NAMALWA (cell line): ENCODE measurements around the gene LRRC53.

ENCODE experiments used
- DNase-seq: peaks from one replicate; pipeline ENCODE4 v3.0.0-alpha.2; 2015; ENCODE audit warnings: low spot score

Gene LRRC53

DNA sequence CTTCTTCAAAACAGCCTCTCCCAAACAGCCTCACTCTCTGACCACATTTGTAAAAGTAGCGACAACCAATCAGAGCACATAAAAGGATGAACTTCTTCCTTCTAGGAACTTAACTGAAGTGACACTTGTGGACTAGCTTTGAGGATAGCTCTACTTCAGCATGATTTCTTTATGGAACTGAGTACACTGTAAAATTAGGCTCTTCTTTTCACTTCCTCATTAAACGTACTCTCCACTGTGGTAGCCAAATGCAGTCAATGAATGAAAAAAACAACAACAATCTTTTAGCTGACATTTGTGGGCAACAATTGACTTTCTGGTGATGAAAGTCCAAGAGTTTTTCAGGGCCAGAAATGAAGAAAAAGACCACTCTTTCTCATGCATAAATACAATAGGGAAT lies 9.6 kb downstream of the LRRC53 start:
- no peak for DNase-seq

DNA sequence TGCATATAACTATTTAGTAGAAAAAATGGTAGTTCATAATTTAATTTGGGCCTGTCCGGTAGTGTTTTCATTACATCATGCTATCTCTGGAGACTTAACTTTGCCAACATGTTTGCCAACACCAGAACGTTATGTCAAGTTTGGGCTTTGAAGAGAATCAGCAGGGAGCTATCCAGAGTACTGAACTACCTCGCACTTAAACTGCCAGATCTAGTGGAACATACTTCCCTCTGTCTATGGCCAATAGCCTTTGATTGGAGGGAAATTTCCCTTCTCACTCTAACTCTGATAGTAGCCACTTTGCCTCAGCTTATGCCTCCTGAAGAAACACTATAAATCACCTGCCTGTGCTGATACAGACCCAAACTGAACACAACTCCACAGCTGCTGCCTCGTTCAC lies 10.0 kb downstream of the LRRC53 start:
- peak; percentile 23 for DNase-seq

GRCh38 chr1:74498901-74499300 lies 13.5 kb downstream of the LRRC53 start:
- no peak for DNase-seq

DNA sequence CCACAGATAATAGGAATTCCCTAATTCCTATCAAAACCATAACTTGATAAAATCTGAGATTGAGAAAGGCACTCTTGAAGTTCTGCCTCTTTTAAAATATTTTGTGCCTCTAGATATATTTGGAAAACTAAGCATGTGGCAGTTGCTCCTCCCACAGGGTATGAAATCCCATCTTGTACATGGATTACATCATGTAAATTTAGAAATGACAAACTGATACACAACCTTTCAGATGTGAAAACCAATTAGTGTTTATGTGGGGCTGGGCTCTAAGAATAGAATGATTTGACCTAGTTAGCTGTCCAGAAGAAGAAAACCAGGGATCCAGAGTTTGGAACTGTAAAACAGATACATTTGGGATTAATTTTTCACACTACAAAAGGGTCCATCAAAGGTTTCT lies 15.7 kb downstream of the LRRC53 start:
- DNase-seq, result no peak

DNA sequence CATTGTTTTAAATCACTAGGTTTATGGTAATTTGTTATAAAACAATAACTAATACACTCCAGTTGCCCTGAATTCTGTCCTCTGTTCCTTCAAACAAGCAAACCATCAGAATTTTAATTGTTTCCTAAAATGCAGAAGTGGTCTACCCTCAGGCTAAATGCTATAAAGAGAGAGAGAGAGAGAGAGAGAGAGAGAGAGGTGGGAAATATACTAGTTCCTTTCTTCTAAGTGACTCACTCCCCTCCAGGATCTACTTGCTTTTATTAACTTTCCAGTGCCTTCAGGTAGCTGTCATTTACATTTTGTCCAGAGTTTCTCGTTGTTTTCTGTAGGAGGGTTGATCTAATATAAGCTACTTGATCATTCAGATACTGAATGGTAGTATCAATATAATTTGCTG lies 26.4 kb downstream of the LRRC53 start:
- no peak for DNase-seq

GRCh38 chr1:74485622-74486021 lies 26.8 kb downstream of the LRRC53 start:
- no peak for DNase-seq

DNA sequence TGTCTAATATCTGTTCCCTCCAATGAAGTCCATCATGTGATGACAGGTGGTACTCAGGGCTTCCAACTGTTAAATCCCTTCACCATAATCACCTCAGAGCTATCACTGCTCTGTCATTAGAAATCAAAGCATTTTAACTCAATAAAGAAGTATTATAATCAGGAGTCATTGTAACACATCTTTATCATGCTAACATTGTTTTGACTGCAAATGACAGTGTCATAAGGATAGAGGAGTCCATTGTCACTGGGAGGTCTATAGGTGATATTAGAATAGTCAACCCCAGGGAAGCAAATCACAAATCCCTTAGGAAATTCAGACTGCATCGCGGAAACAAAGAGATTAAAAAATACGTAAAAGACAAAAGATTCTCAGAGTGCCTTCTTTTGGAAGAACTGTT lies 30.8 kb downstream of the LRRC53 start:
- DNase-seq, result no peak

DNA sequence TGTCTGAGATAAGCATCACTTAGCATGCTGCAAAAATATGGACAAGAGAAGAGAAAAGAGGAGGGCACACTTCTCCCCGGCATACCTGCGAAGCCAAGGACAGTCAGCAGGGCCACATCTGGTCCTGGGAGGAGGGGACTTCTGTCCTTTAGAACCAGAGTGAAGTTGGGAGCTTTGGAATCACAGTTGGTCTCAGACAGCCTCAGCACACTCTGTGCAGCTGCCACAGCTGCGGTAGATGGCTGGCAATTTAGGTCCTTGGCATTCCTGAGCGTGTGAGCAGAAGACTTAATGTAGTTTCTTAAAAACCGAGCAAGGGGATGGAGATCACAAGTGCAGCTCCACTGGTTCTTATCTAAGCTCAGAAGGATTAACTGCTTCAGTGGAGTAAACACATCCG lies 32.3 kb downstream of the LRRC53 start:
- no peak for DNase-seq

- no peak for DNase-seq
Measured at GRCh38 chr1:74478979-74479378, 33.4 kb downstream of the LRRC53 start.

- no peak for DNase-seq
Measured at GRCh38 chr1:74474585-74474984, 37.8 kb downstream of the LRRC53 start.

- DNase-seq, result no peak
Measured at GRCh38 chr1:74471470-74471869, 40.9 kb downstream of the LRRC53 start.

- DNase-seq, result no peak
Measured at GRCh38 chr1:74470936-74471335, 41.5 kb downstream of the LRRC53 start.

DNA sequence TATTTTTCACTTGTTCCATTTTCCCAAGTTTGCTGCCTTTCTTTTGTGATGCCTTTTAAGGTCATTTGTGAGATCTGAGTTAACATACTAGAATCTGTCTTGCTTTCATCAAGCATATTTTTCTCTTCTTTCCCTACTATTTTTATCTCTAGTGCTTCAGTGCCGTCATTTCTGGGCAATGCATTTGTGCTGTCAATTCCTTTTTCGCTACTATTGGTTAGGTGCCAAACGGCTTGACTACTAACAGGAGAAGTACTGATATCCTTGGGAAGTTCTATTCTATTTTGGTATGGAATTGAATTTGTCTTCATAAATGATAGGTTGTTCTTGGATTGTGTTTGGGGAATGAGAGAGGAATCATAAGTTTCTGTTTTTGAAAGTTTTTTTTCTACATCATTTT lies 42.2 kb downstream of the LRRC53 start:
- no peak for DNase-seq

DNA sequence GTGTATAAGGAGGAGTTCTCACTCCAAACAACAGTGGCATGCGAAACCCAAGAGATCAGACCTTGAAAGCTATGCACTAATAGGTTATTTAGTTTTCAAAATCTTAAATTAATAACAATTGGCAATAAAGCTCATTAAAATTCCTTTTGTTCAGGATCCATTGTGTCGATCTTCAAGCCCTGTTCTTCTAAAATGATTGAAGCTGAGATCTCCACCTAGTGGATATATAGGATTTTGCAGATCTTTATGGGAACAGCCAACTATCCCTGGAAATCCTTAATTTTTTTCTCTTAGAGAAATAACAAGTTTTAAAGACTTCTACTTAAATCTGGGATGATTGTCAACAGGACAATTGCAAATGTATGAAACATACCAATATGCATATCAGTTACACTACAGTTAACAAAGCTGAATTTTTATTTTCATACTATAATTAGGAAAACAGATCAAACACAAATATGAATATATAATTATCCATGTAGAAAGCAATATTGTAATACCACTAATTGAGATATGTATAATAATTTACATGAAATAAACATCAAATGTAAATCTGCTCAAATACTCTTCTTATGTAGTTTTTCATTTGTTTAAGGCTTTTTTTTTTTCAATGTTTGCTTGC lies 43.3 kb downstream of the LRRC53 start:
- peak; percentile 48 for DNase-seq

DNA sequence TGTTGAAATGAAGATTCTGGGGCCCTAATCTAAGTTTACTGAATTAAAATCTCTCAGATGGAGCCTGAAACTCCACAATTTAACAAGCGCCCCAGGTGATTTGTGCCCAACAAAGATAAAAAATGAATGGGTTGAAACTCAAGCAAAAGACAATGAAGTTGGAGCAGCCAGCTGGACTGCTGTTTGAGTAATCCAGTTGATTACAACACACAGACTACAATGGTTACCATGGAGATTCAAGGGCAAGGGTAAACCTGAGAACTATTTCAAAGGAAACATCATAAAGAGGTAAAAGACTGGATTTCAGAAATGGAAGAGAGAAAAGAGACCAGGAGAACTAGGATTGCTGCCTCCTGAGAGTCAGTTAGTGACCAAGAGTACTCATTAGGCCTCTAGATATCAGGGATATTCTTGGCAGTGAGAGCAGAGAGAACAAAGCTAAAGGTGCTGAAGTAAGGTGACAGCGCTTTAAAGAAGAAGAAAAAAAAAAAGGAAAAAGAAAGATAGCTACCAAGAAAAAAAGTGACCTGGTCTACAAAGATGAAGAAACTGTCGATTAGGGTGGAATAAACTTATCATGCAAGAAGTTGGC lies 44.5 kb downstream of the LRRC53 start:
- no peak for DNase-seq

DNA sequence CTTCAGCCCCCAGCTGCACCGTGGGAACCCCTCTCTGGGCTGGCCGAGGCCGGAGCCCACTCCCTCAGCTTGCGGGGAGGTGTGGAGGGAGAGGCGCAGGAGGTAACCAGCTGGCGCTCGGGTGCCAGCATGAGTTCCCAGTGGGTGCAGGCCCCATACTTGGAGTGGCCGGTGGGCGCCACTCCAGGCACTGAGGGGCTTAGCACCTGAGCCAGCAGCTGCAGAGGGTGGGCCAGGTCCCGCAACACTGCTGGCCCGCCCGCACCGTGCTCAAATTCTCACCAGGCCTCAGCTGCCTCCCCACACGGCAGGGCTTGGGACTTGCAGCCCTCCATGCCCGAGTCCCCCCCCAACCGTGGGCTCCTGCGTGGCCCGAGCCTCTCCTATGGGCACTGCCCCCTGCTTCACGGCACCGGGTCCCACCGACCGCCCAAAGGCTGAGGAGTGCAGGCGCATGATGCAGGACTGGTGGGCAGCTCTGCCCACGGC lies 47.2 kb downstream of the LRRC53 start:
- DNase-seq, result no peak

DNA sequence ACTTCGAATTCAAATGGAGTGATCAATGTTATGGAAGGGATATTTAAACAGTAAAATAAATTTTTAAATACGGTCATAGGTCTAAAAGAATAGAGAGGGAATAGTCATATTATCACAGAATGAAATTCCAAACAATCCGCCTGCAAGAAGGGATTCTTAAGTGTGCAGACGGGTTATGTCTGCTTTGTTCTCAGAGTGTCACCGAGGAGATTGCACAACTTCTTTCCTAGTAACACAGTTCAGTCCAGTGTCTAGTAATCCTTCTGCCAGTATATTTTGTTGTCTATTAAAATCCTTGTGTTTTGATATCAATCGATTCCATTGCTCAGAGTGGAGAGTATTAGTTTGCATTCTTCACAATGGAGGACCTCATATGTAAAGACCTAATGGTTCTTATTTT lies 48.4 kb downstream of the LRRC53 start:
- DNase-seq, result no peak

- no peak for DNase-seq
Measured at GRCh38 chr1:74463333-74463988, 49.0 kb downstream of the LRRC53 start.

DNA sequence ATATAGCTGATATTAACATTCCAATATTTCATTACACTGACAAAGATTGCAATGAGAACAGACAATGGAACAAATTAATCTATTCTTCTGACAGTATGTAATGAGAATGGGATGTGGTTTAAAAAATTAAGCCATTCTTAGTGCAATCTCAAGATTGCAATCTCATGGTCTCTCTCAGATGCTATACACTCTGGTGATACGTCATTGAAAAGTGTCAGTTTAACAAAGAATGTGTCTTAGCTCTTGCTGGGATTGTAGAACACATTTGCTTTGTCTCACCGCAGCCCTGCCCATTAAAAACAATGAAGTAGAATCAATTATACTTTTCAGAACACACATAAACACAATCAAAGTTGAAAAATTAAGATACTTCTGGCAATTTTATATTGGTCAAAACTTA lies 55.2 kb downstream of the LRRC53 start:
- no peak for DNase-seq

GRCh38 chr1:74455390-74455789 lies 57.0 kb downstream of the LRRC53 start:
- DNase-seq, result no peak

DNA sequence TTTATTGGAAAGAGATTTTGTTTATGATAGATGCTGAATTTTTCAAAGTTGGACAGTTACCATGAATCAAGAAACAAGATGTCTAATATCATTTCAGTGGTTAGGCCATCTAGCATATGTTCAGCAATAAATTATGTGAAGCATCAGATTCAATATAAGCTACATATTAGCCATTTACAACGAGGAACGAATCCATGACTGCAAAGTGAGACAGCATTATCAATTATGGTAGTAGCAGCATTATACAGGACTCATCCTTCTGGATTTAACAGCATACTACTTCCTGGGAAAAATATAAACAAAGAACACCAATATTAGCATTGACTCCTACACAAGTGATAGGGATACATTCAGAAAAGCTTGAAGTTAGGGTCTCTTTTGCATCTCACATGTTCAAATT lies 59.1 kb downstream of the LRRC53 start:
- no peak for DNase-seq

DNA sequence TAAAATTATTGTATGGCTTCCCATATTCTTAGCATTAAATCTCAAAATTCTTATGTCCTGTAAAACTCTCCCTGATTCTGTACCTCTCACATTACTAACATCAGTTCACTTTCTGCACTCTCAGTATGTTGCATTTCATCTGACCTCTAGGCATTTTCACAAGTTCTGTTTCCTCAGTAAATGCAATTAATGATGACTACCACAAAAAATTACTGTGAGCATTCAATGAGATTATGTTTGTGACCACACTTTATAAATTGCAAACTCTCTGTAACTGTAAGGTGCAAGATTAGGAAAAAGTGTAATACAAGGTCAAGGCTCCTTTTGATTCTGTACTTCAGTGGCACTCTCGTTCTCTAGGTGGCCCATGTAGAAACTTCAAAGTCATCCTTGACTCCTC lies 60.4 kb downstream of the LRRC53 start:
- no peak for DNase-seq

DNA sequence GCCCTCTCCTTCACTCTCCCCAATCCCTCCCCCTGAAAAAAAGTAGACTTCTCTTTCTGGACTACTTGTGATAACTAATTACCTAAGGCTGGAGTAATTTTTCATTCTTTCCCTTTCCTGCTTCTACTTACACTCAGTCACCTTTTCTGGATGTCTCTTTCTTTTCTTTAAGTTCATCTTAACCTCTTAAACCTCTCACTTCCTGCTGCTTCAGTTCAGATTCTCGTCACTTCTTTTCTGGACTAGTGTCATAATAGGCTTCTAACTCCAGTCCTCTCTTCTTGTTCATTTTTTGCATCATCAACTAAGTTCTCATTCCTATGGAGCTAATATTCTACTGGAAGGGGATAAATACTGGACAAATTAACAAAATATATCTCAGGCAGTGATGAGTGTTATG lies 75.4 kb downstream of the LRRC53 start:
- no peak for DNase-seq

- no peak for DNase-seq
Measured at GRCh38 chr1:74436078-74436477, 76.3 kb downstream of the LRRC53 start.
